ENCODE data around the gene GABRG3.
"Not testable (repeated sequence)": the region's sequence is repeated elsewhere in the genome, so short reads cannot be mapped to it uniquely, and the experiment has no call there.

Gene GABRG3

DNA sequence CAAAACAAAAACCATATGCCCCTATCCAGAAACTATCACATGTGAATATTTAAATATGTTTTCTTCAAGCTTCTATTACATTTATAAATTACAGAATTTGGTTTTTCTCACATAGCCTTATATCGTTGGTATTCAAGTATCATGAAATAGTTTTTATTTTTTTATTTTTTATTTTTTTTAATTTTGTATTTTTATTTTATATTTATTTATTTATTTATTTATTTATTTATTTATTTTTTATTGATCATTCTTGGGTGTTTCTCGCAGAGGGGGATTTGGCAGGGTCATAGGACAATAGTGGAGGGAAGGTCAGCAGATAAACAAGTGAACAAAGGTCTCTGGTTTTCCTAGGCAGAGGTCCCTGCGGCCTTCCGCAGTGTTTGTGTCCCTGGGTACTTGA, 32.0 kb downstream of the GABRG3 start:
- not testable (repeated sequence) for DNase-seq

DNA sequence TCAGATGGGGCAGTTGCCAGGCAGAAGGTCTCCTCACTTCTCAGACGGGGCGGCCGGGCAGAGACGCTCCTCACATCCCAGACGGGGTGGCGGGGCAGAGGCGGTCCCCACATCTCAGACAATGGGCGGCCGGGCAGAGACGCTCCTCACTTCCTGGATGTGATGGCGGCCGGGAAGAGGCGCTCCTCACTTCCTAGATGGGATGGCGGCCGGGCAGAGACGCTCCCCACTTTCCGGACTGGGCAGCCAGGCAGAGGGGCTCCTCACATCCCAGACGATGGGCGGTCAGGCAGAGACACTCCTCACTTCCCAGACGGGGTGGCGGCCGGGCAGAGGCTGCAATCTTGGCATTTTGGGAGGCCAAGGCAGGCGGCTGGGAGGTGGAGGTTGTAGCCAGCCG, 33.2 kb downstream of the GABRG3 start:
- not testable (repeated sequence) for DNase-seq

DNA sequence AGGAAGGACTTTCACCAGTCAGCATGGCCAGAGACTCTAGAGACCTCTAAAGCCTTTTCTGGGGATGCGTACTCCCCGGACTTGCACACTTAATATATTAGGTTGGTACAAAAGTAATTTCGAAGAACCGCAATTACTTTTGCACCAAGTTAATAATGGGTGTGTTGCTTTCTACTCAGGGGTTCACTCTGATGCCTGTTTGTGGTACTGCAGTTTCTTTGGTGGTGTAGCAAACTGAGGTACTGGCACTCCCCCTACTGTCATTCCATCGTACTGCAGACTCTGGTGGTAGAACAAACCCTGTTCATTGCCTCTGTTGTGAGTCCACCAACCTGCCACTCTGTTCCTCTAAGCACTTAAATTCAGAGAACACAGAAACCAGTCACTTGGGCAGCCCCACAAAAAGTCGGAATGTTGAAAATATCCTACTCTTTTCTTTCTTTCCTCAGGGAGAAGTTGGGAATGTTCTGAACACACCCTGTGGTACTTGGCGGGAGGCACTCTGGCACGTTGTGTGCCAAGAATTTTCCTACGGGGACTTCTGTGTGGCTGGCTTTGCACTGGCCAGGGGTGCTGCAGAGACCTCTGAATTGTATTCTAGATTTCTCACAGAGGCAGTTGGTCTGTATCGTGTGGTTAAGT, 46.3 kb downstream of the GABRG3 start:
- no peak for DNase-seq

DNA sequence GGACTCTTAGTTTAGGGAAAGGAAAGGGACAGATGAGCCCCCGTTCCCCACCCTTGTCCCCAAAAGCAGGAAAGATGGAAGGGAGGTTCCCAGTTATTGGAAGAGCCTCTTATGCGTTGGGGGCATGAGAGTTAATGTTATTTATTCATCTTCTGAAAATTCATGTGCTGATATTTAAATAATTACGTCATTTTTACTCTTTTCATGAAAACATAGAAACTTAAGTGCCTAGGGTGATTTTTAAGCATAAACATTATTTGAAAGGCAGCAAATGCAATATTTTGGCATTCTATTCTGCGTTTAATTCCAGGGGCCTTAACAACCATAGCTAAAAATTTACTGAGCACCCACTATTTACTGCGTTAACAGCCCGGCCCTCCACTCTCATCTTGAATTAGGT, 48.7 kb downstream of the GABRG3 start:
- no peak for DNase-seq

- no peak for DNase-seq
Observed at GRCh38 chr15:27025481-27025966, 54.5 kb downstream of the GABRG3 start.

GRCh38 chr15:27027229-27027628, 56.2 kb downstream of the GABRG3 start:
- DNase-seq: no peak

DNA sequence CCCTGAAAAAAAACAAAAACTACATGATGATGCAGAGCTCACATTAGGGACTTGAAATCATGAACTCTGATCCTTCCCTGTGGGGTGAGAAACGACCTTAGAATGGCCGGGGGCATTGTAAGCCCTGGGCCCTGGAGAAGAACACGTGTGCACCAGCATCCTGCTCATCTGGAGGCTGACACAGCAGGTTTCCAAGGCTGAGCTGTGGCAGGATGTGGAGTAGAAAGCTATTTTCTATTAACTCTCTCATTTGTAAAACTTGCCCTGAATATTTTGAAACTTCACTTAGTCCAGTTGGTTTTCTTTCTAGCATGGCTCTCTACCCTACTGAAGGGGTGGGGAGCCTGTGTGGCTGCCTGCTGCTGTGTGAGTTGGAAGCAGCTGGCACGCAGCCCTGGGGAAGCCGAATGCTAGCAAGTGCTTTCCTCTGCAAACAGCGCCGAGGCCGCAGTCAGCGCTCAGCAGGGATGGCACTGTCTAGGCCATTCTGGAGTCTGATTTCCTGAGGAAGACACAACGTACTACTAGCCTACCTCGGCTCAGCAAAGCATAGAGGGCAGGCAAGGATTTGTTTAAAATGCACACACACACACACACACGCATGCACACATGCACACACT, 58.0 kb downstream of the GABRG3 start:
- no peak for DNase-seq

GRCh38 chr15:27036210-27036609, 65.2 kb downstream of the GABRG3 start:
- DNase-seq: no peak

GRCh38 chr15:27037501-27037900, 66.5 kb downstream of the GABRG3 start:
- DNase-seq: no peak

DNA sequence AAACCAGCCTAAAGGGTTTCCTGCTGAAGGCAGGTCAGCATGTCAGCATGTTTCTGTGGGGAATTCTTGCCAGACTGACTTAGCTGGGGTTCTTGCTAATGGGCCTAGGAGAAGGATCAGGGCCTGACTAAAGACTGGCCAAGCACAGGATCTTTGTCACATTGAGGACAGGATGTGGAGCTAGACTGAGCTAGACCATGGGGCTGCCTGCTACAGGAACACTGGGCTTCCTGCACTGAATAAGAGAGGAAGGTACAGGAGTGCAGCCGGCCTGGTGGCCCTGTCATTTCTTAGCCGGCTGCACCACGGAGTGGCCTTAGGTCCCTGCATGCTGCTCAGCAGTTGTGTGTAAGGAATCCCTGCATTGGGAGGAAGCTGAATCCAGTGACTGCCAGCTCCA, 68.2 kb downstream of the GABRG3 start:
- DNase-seq: no peak

- DNase-seq: no peak
Observed at GRCh38 chr15:27042230-27042629, 71.2 kb downstream of the GABRG3 start.

DNA sequence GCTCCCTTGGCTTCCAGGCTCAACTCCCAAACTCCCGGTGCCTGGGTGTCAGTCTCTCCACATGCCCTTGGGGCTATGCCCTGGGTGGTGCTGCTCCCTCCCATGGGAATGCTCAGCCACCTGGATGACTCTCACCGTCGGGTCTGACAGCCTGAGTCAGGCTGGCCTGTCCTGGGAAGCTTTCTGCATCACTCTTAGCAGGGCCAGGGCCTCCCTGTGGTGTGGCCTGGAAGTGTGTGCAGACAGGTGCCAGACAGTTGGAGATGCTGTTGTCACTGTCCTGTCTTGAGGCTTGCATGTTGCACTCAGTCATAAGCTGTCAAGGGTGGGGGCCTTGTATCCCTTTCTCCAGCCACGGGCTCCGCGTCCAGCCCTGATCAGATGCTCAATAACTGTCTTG, 71.7 kb downstream of the GABRG3 start:
- no peak for DNase-seq

GRCh38 chr15:27043770-27044169, 72.8 kb downstream of the GABRG3 start:
- no peak for DNase-seq

DNA sequence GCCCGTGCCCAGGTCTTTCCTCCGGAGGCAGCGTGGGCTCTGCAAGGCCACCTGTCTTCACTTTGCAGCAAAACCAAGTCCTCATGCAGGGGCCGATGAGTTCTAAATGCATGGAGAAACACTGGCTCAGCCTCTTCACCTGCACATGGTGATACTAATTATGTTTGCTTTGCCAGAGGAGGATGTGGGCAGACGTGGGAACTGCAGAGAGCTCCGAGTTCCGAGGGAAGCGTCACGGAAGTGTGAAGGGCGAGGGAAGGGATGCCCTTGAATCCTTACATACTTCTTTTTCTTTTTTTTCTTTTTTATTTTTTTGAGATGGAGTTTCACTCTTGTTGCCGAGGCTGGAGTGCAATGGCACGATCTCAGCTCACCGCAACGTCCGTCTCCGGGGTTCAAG, 74.8 kb downstream of the GABRG3 start:
- no peak for DNase-seq

- no peak for DNase-seq
Observed at GRCh38 chr15:27046880-27047279, 75.9 kb downstream of the GABRG3 start.

DNA sequence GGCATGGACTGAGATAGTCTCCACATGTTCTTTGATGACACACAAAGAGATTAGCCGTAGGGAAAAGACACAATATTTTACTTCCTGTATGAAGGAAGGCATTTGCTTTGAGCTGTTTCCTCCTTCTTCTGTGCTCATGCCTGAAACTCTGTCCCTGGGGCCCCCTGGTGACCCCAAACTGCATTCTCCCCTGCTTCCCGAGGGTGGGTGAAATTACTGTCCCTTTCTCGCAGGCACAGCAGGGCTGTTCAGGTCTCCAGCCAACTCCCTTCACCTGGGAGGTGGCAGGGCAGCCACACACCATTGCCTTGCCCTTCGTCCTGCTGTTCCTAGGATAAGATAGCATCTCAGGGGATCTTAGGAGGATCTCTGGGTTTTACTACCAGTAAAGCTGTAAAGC, 79.2 kb downstream of the GABRG3 start:
- DNase-seq: no peak

DNA sequence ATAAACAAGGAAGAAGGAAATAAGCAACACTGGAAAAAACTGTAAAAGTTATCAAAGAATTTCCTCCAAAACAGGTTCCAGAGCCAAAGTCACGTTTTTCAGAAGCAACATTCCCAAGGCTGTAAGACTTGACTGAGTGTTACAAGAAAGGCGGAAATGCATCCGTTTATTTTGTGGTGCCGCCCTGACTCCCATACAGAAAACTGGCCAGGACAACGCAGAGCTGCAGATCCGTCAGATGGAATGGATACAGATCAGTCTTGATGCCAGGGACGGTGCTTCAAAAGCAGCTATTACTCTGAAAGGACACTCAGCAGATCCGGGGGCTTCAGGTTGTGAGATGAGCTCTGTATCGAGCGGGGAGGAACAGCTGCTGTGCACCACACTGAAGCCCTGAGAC, 83.4 kb downstream of the GABRG3 start:
- DNase-seq: no peak

GRCh38 chr15:27057904-27058645, 87.1 kb downstream of the GABRG3 start:
- DNase-seq: no peak

- no peak for DNase-seq
Observed at GRCh38 chr15:27058939-27059338, 88.0 kb downstream of the GABRG3 start.

DNA sequence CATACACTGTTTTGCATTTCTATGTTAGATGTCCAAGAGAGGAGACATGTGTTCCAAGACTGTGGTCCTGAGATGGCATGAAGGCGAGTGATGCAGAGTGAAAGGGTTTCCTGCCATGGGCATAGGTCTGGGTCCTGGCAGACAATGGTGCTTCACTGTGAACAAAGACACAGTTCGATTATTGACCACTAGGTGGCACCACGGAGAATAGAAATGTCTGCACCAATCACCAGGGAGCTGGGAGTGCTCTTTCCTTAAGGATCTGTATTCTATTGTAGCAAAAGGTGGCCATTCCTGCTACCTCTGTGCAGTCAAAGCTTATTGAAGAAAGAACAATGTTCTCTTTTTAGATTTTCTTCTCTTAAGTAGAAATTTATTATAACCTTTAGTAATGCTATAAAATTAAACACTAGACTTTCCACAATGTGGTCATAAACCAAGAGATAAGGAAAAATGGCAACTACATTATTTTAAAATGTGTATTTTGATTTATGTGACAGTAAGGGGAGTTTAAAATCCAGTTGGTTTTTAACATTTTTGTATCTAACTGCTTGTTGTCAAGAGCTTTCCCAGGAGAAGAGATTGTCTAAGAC, 88.7 kb downstream of the GABRG3 start:
- DNase-seq: no peak

- no peak for DNase-seq
Observed at GRCh38 chr15:27061739-27062138, 90.8 kb downstream of the GABRG3 start.

- DNase-seq: no peak
Observed at GRCh38 chr15:27062951-27063350, 92.0 kb downstream of the GABRG3 start.

DNA sequence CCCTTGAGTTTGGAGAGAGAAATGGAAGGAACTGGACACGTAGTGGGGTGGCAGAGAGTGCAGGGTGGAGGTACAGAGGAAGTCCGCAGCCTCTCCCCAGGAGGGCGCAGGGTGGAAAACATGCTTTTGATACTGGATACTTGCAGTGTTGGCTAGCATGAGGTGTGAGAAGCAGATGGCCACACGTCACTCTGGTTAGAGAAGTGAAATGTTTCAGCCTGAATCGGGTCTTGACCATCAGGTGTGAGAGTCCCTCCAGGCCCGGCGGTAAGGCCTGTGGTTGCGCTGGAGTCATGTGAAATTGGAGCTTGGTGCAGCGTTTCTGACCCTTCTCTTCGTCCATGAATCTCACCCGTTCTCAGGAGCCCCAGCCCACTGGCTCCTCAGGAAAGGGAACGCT, 93.1 kb downstream of the GABRG3 start:
- DNase-seq: no peak

DNA sequence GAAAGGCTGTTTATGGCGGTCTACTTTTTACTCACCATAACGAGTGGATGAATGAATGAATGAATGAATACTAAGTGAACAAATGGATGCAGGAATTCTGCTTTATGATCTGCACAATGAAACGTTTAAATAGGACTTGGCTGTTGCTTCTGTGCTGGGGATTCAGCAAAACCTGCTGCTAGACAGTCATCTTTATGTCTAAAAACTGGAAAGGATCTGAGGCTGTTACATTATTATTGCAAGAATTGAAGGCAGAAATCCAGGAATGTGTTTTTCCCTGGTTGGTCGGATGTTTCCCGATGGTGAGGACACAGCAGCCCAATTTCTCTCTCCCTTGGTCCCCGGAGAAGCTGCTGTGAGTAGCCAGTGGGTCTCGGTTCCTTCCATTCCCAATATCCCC, 94.2 kb downstream of the GABRG3 start:
- no peak for DNase-seq
